ENCODE data around the gene IL18BP.

The IL18BP gene

DNA sequence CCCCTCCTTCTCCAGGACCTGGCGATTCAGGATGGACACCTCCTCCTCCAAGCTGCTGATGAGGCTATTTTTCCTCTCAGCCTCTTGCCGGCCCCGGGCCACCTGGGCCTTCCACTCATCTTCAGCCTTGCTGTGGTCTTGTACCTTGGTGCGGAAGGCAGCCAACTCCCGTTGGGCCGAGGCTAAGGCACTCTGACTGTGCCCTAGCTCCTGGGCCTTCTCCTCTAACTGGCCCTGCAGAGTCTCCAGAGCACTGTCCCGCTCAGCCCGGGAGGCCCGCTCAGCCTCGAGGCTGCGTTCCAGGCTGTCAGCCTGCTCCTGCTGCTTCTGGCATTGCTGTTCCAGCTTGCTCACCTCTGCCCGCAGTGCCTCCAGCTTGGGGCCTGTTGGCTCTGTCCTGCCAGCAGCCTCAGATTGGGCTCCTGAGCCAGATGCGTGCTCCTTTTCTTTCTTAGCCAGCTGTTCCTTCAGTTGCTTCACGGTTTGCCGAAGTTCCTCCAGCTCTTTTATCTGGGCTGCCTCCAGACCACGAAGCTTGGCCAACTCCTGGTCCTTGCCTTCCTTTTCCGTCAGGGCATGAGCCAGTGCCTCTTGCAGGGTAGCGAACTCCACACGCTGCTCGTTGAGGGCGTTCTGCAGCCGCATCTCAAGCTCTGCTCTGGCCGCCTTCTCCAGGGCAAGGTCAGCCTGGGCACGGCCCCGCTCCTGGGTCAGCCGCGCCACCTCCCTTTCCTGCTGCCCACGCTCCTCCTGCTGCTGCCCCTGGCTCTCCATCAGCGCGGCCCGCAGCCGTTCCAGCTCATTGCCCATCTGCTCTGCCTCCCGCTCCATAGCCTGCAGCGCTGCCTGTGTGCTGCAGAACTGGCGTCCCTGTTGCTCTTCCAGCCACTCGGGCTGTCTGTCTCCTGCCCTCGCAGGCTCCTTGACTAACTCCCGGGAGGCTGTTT lies 15.3 kb downstream of the IL18BP start:
- DNase-seq: peak; percentile 42

DNA sequence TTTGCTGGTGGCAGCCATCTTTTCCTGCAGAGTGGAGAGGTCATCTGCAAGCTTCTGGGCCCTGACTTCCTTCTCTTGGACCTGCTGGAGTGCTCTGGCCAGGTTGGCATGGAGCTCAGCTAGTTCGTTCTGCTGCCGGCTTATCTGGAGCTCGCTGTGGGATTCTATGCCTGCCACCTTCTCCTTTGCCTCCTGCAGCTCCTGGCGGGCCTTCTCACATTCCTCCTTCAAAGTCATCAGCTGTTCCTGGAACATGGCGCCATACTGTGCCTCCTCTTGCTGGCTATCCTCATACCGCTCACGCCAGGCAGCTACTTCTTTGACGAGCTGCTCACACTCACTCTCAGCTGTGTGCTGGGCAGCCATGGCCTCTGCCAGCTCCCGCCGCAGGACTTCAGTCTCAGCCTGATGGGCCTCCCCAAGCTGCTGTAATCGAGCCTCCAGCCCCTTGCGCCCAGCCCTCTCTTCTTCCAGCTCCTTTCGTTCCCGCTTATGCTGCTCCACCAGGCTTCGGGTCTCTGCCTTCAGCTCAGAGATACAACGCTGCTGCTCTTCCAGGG lies 16.1 kb downstream of the IL18BP start:
- peak; percentile 40 for DNase-seq

- DNase-seq: peak; percentile 39
Observed at GRCh38 chr11:72015511-72016061, 16.9 kb downstream of the IL18BP start.

GRCh38 chr11:72018171-72018570 lies 19.5 kb downstream of the IL18BP start:
- DNase-seq: no peak

DNA sequence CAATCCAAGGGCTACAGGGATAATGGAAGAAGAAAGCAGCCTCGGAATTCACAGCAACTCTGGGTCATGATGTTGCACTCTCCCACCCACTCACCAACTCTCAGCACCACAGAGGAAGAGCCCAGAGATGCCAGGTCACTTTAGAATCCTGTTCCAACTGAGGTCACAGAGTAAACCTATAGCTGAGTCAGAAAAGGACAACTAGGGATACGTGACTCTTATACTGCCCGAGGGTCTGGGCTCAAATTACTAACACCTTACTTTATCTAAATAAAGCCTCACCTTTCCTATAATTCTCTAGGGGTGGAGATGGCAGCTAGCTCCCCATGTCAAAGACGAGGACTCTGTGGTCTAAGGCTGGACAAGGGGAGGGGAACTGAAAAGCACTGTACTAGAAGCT lies 24.6 kb downstream of the IL18BP start:
- no peak for DNase-seq

GRCh38 chr11:72024069-72024754 lies 25.5 kb downstream of the IL18BP start:
- DNase-seq: no peak

- DNase-seq: no peak
Observed at GRCh38 chr11:72026090-72026489, 27.4 kb downstream of the IL18BP start.

DNA sequence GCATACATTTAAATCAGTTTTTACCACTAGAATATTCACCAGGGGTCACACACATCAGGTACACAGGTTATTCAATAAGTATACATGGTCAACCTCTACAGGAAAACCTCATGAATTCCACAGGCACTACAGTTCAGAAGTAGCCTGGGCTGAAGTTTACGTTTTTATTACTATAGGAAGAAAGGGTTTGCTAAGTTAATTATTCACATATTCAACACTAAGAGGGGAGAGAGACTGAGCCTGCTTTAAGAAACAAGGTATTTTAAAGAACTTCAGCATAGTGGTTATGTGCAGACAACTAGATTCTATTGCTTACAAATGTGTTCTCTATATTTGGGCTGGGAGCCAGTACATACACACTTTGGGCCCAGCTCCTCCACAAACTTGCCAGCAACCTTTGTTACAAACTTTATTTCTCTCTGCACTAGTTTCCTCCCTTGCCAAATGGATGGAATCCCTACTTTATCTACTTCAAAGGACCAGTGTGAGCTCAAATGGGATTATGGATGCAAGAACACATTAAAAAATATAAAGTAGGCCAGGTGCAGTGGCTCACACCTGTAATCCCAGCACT lies 31.9 kb downstream of the IL18BP start:
- no peak for DNase-seq

- peak; percentile 30 for DNase-seq
Observed at GRCh38 chr11:72036687-72037086, 38.0 kb downstream of the IL18BP start.

DNA sequence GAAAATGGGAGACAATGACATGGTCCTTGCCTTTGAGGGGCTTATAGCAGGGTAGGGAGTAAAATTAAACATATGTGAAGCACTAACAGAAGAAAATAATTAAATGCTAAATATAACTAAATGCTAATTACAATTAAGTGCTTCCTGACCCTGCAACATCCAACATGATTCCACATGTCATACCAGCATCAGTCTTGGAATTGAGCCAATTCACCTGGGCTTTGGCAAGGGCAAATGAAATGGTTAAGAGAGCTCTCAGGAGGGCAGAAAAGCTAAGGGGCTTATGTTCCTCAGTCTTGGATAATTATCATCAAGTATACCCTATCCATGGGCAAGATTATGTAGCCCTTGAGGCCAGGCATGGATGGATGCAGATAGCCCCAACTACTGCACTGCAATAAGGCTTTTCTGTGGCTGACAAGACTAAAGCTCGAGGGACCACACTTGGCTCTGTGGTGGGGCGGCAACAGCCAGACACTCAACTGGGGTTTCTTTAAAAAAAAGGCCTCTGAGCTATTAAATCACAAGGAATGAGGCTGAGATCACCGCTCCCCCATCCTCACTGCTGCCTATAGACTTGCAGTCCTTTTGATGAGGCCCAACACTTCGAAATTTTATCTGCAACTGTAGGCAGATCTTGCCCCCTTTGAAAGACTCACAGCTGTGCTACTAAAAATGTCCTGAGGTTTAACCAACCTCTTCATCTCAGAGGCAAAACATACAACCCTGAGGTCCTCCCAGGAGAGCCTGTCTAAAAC lies 39.0 kb downstream of the IL18BP start:
- DNase-seq: peak; percentile 49

GRCh38 chr11:72038491-72038890 lies 39.8 kb downstream of the IL18BP start:
- DNase-seq: peak; percentile 46

DNA sequence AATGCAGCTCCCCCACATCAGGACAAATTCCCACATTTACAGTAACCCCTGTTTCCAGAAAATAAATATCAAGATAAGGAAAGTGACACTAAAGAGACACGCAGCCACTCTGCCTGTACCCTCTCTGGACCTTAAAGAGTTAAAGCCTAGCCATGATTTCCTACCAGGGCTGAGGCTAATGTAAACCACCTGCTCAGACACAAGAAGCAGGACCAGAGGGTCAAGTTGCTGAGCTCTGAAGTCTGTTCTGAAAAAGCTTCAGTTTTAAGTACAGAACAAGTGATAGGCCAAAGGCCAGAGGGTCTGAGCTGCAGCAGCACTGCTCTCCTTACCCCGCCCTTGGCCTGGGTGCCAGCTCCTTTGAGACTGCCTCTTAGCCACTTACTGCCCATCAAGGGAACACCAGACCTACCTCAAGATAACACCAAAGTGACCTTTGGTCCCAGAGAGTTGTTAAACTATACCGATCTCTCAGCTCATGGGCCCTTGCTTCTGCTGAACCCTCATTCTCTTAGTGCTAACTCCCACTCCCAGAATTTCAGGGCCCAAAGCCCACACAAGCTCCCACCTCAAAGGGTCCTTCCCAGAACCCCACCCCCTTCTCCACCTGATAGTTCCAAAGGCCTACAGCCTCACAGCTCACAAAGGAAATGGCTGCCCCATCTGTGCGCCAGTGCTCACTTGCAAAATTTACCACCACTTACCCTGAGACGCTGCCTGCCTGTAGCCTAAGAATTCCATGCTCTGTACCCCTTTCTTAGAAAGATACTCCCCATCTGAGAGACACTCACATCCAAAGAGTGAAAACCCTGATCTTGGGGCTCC lies 40.5 kb downstream of the IL18BP start:
- peak; percentile 57 for DNase-seq

DNA sequence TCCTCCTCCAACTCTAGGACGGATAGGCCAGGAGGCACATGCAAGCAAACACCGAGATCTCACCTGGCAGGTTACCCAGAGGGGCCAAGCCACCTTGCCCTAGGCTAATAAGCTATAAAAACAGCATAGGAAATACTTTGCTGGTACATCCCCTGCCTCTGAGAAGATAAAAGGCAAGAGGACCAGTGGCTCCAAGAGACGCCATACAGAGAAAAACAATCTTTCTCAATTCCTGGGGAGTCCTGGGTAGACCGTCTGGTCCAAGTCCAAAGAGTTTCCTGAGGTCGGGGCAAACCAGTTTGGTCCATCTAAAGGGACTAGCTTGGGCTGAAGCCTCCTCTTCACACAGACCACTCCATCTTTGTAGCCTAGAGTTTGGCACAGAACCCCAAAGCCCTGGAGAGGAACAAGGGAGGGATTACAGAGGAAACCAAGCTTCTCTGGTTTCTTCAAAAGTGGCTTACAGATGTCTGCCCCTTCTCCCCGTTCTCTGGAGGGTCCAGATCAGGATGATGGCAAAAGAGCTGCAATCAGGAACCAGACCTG lies 41.2 kb downstream of the IL18BP start:
- peak; percentile 55 for DNase-seq

GRCh38 chr11:72040491-72041363 lies 42.0 kb downstream of the IL18BP start:
- DNase-seq: peak; percentile 85

- peak; percentile 67 for DNase-seq
Observed at GRCh38 chr11:72041364-72042063, 42.8 kb downstream of the IL18BP start.

GRCh38 chr11:72042064-72042745 lies 43.5 kb downstream of the IL18BP start:
- DNase-seq: peak; percentile 17

- DNase-seq: no peak
Observed at GRCh38 chr11:72045849-72046248, 47.1 kb downstream of the IL18BP start.

- no peak for DNase-seq
Observed at GRCh38 chr11:72048766-72049460, 50.2 kb downstream of the IL18BP start.
